ENCODE measurements around the gene PTPN21.

Gene PTPN21

GRCh38 chr14:88437658-88438057 lies 117.1 kb downstream of the PTPN21 start:
- Histone ChIP-seq H3K4me1 (no peaks in the 10 kb centered on the region), H3K4me3 (ENCODE audit: low read depth, low read length) (no peak overlapping the region), H3K36me3 (no peaks in the 10 kb centered on the region), H3K27me3 (no peaks in the 10 kb centered on the region), H3K9me3 (no peaks in the 10 kb centered on the region)
- DNase-seq = no peak
- peak; percentile 48 for TF ChIP-seq CTCF (IDR thresholded peaks at IDR 0.05; ENCODE audit: low read depth, low read length)

- no peak for TF ChIP-seq CTCF (IDR thresholded peaks at IDR 0.05; ENCODE audit: low read depth, low read length)
- Histone ChIP-seq H3K27me3 (no peaks in the 10 kb centered on the region), H3K4me1 (no peaks in the 10 kb centered on the region; the same call in 1 of the 2 replicates), H3K36me3 (no peaks in the 10 kb centered on the region), H3K9me3 (no peaks in the 10 kb centered on the region), H3K4me3 (ENCODE audit: low read depth, low read length) (no peak overlapping the region)
- DNase-seq = no peak
These were observed 123.8 kb downstream of the PTPN21 start for GRCh38 chr14:88430976-88431375.

- DNase-seq = no peak
- no peak for TF ChIP-seq CTCF (IDR thresholded peaks at IDR 0.05; ENCODE audit: low read depth, low read length)
- H3K36me3 ChIP-seq = no peaks in the 10 kb centered on the region
- H3K27me3 ChIP-seq = no peaks in the 10 kb centered on the region
- H3K4me3 ChIP-seq (ENCODE audit: low read depth, low read length) = no peak overlapping the region
- no peaks in the 10 kb centered on the region; the same call in 1 of the 2 replicates for H3K4me1 ChIP-seq
- H3K9me3 ChIP-seq = no peaks in the 10 kb centered on the region
These were observed 128.5 kb downstream of the PTPN21 start for GRCh38 chr14:88426271-88426670.

- no peak overlapping the region for H3K4me3 ChIP-seq (ENCODE audit: low read depth, low read length)
- H3K36me3 ChIP-seq = no peaks in the 10 kb centered on the region
- DNase-seq = no peak
These were observed 130.2 kb downstream of the PTPN21 start for GRCh38 chr14:88424573-88424972.

GRCh38 chr14:88422919-88423650 lies 131.7 kb downstream of the PTPN21 start:
- H3K4me3 ChIP-seq (ENCODE audit: low read depth, low read length) = no peak overlapping the region
- no peak for TF ChIP-seq CTCF (IDR thresholded peaks at IDR 0.05; ENCODE audit: low read depth, low read length)

More at GRCh38 chr14:88424573-88424972, 130.2 kb downstream of the PTPN21 start:
- no peak for TF ChIP-seq CTCF (IDR thresholded peaks at IDR 0.05; ENCODE audit: low read depth, low read length)
- Histone ChIP-seq H3K9me3 (no peaks in the 10 kb centered on the region), H3K27me3 (no peaks in the 10 kb centered on the region), H3K4me1 (no peaks in the 10 kb centered on the region; the same call in 1 of the 2 replicates)

GRCh38 chr14:88422047-88422446 lies 132.8 kb downstream of the PTPN21 start:
- Histone ChIP-seq H3K36me3 (no peaks in the 10 kb centered on the region), H3K4me1 (no peaks in the 10 kb centered on the region; the same call in 1 of the 2 replicates), H3K4me3 (ENCODE audit: low read depth, low read length) (no peak overlapping the region), H3K27me3 (no peaks in the 10 kb centered on the region), H3K9me3 (no peaks in the 10 kb centered on the region)
- TF ChIP-seq CTCF (IDR thresholded peaks at IDR 0.05; ENCODE audit: low read depth, low read length) = no peak
- peak; percentile 15 for DNase-seq

More at GRCh38 chr14:88422919-88423650, 131.7 kb downstream of the PTPN21 start:
- Histone ChIP-seq H3K27me3 (no peaks in the 10 kb centered on the region), H3K9me3 (no peaks in the 10 kb centered on the region), H3K36me3 (no peaks in the 10 kb centered on the region), H3K4me1 (no peaks in the 10 kb centered on the region; the same call in 1 of the 2 replicates)
- no peak for DNase-seq

Measured in BE2C (cell line).